ENCODE data around the gene WSCD1. TPM values are rescaled to one million over a fixed set of nuclear protein-coding genes. Genes with fewer than 3 reads are reported as not detected.

WSCD1 gene
- total RNA-seq, 1 experiment from 2014 or later: 0.45 TPM

DNA sequence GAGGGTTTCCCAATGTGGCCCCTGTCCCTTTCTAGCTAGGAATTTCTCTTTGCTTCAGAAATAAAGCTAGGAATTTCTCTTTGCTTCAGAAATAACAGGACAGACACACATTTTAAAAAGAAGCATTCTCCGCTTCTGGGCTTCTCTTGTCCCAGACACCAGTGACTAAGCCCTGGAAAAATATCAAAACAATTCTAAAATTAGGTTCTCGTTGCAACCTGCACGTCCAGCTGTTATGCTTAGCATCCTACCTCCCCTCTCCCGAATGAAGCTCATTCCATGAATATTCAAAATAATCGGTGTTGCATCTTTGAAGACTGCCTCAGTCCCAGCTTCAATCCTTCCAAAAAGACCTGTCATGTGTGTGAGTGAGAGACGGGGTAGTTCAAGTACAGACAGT is 45.6 kb upstream of the WSCD1 start:
- Mint-ChIP-seq H3K27me3 (ENCODE audit: unreplicated experiment) (peaks cover 78% of the 10 kb centered on the region), H3K4me1 (ENCODE audit: low read depth, unreplicated experiment) (no peaks in the 10 kb centered on the region), H3K36me3 (ENCODE audit: insufficient read depth, unreplicated experiment) (no peaks in the 10 kb centered on the region), H3K9me3 (ENCODE audit: low read depth, unreplicated experiment) (no peaks in the 10 kb centered on the region), H3K4me3 (ENCODE audit: low read depth, unreplicated experiment) (no peak overlapping the region), H3K27ac (ENCODE audit: unreplicated experiment) (no peak overlapping the region)
- BruUV-seq (replicated peaks): no TSS peak
- CTCF ChIA-PET: no interaction called here
- intact Hi-C loops (cut with micrococcal nuclease; ENCODE audit: unreplicated experiment): no loop called here
- no peak for DNase-seq
- TF ChIP-seq, protein P1, sequence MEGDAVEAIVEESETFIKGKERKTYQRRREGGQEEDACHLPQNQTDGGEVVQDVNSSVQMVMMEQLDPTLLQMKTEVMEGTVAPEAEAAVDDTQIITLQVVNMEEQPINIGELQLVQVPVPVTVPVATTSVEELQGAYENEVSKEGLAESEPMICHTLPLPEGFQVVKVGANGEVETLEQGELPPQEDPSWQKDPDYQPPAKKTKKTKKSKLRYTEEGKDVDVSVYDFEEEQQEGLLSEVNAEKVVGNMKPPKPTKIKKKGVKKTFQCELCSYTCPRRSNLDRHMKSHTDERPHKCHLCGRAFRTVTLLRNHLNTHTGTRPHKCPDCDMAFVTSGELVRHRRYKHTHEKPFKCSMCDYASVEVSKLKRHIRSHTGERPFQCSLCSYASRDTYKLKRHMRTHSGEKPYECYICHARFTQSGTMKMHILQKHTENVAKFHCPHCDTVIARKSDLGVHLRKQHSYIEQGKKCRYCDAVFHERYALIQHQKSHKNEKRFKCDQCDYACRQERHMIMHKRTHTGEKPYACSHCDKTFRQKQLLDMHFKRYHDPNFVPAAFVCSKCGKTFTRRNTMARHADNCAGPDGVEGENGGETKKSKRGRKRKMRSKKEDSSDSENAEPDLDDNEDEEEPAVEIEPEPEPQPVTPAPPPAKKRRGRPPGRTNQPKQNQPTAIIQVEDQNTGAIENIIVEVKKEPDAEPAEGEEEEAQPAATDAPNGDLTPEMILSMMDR (IDR thresholded peaks at IDR 0.05; ENCODE audit: unreplicated experiment): no peak

DNA sequence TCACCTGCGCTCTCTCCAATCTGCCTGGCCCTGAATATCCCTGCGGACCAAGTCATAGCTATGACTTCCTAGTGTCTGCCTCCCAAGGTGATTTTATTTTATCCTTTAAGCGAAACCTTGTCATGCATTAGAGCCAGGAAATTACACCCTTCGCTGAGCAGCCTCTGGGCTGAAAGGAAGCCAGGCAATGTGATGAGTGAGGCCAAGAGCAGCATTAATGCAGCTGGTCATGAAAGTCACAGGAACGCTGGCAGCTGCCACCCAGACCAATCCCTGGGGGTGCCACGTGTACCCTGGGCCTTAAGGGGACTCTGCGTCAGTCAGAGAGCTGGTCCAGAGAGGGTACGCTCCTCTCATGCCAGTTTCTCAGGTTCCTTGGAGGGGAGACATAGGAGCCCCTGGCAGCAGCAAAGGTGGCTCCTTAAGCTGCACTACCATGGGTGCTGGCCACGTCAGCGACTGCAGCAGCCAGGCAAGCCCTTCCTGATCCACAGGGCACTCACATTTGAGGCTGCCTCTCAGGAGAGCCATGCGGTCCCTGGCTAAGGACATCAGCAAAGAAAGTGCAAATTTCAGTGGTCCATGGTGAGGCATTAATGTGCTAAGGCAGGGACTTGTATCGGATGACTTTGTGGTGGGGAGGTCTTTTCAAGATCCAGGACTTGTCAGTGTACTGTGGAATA is 42.7 kb upstream of the WSCD1 start:
- H3K9me3 Mint-ChIP-seq (ENCODE audit: low read depth, unreplicated experiment): no peaks in the 10 kb centered on the region
- no peaks in the 10 kb centered on the region for H3K36me3 Mint-ChIP-seq (ENCODE audit: insufficient read depth, unreplicated experiment)
- H3K27ac Mint-ChIP-seq (ENCODE audit: unreplicated experiment): no peak overlapping the region
- no TSS peak for BruUV-seq (replicated peaks)
- no peaks in the 10 kb centered on the region for H3K4me1 Mint-ChIP-seq (ENCODE audit: low read depth, unreplicated experiment)
- no peak overlapping the region for H3K4me3 Mint-ChIP-seq (ENCODE audit: low read depth, unreplicated experiment)
- DNase-seq: no peak
- CTCF ChIA-PET: no interaction called here
- intact Hi-C loops (cut with micrococcal nuclease; ENCODE audit: unreplicated experiment): no loop called here
- peaks cover 74% of the 10 kb centered on the region for H3K27me3 Mint-ChIP-seq (ENCODE audit: unreplicated experiment)
- TF ChIP-seq, protein P1 (IDR thresholded peaks at IDR 0.05; ENCODE audit: unreplicated experiment): no peak

DNA sequence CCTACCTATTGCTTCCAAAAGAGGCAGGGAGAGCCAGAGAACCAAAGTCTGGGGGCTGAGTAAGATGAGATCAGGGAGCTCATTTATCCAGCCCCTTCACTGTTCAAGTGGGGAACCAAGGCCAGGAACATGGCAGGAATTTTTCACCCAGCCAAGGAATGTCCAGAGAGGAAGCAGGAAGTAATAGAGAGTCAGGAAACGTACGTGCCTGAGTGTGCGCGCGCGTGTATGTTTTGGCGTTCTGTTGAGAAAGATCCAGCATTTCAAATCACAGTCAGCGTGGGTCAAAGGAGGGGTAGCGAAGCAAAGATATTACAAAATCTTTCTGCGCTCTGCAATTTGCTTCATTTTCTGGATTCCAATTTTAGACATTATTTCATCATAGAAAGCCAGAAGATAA is 41.9 kb upstream of the WSCD1 start:
- no TSS peak for BruUV-seq (replicated peaks)
- TF ChIP-seq, protein P1 (IDR thresholded peaks at IDR 0.05; ENCODE audit: unreplicated experiment): no peak
- no peak for DNase-seq
- H3K9me3 Mint-ChIP-seq (ENCODE audit: low read depth, unreplicated experiment): no peaks in the 10 kb centered on the region
- H3K27ac Mint-ChIP-seq (ENCODE audit: unreplicated experiment): no peak overlapping the region
- H3K4me3 Mint-ChIP-seq (ENCODE audit: low read depth, unreplicated experiment): no peak overlapping the region
- CTCF ChIA-PET: no interaction called here
- intact Hi-C loops (cut with micrococcal nuclease; ENCODE audit: unreplicated experiment): no loop called here
- peaks cover 70% of the 10 kb centered on the region for H3K27me3 Mint-ChIP-seq (ENCODE audit: unreplicated experiment)
- no peaks in the 10 kb centered on the region for H3K4me1 Mint-ChIP-seq (ENCODE audit: low read depth, unreplicated experiment)
- no peaks in the 10 kb centered on the region for H3K36me3 Mint-ChIP-seq (ENCODE audit: insufficient read depth, unreplicated experiment)

DNA sequence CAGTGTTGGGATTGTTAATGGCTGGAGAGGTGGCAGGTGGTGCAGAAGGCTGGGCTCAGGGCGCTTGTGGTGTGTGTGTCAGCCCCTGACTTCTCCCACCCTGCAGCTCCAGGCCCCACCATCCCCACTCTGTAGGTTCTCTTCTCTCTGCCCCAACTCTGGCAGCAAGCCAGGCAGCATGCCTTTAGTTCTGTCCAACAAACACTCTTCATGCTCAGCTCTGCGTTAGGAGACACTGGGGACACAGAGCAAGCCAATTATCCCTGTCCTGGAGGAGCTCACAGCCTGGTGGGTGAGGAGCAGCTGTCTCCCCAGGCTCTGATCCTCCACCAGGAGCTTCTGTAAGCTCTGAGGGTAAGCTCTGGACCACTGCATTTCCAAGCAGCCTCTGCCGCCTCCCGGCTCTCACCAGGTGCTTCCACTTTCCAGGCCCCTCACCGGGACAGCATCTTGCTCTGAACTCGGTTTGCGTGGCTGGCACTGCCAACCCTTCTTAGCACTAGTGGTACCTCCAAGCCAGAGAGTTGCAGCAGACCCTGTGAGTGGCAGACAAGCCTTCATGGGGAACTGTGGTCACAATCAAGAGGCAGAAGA is 34.3 kb upstream of the WSCD1 start:
- BruUV-seq (replicated peaks): no TSS peak
- Mint-ChIP-seq H3K4me1 (ENCODE audit: low read depth, unreplicated experiment) (no peaks in the 10 kb centered on the region), H3K9me3 (ENCODE audit: low read depth, unreplicated experiment) (no peaks in the 10 kb centered on the region), H3K27ac (ENCODE audit: unreplicated experiment) (no peak overlapping the region), H3K36me3 (ENCODE audit: insufficient read depth, unreplicated experiment) (no peaks in the 10 kb centered on the region), H3K4me3 (ENCODE audit: low read depth, unreplicated experiment) (no peak overlapping the region), H3K27me3 (ENCODE audit: unreplicated experiment) (peaks cover 78% of the 10 kb centered on the region)
- CTCF ChIA-PET: interaction anchor here (0.5 kb wide), 2 partner anchors 97 to 443 kb away, joined by 3 to 4 read pairs; no protein-coding TSS in a partner anchor
- intact Hi-C loops (cut with micrococcal nuclease; ENCODE audit: unreplicated experiment): no loop called here
- TF ChIP-seq, protein P1 (IDR thresholded peaks at IDR 0.05; ENCODE audit: unreplicated experiment): no peak
- no peak for DNase-seq

All from Calu3 (cell line).